Stimulated activated naive CD4-positive, alpha-beta T cell (primary cell): ENCODE measurements around the gene ZSWIM4.

Source experiments
- DNase-seq, 6 experiments: peaks; one replicate each; lab custom pipeline; 2025; lab: John Stamatoyannopoulos, UW

The ZSWIM4 gene

GRCh38 chr19:13872695-13873389 is 77.6 kb downstream of the ZSWIM4 start:
- peak in 4 of 6 experiments; percentile 19 to 43 (median 30) for DNase-seq

- no peak for DNase-seq
Measured at GRCh38 chr19:13873834-13874515, 78.7 kb downstream of the ZSWIM4 start.

- no peak for DNase-seq
Measured at GRCh38 chr19:13875824-13876223, 80.6 kb downstream of the ZSWIM4 start.

GRCh38 chr19:13876834-13877233 is 81.6 kb downstream of the ZSWIM4 start, which contains the start of gene NANOS3:
TSS of gene NANOS3 (plus strand) at chr19:13877134. CDS start at chr19:13877249, 115 bp downstream.
- no peak for DNase-seq

- no peak for DNase-seq
Measured at GRCh38 chr19:13877303-13877702, 82.1 kb downstream of the ZSWIM4 start.

- DNase-seq, result peak; percentile 85 to 95 (median 92)
Measured at GRCh38 chr19:13880059-13881043, 85.1 kb downstream of the ZSWIM4 start.

- DNase-seq, result peak in 3 of 6 experiments; percentile 10 to 30 (median 24)
Measured at GRCh38 chr19:13881251-13881691, 86.0 kb downstream of the ZSWIM4 start.
